PC-9 (cell line): ENCODE measurements around the gene BAHD1. TPM values are rescaled to one million over a fixed set of nuclear protein-coding genes. Genes with fewer than 3 reads are reported as not detected.

Source experiments
- BruUV-seq: library from RNA; stranded (reverse); fragments of 400-500 nt; replicated peaks from 2 replicates; lab custom pipeline; 2021; lab: Mats Ljungman, UMichigan
- CTCF ChIA-PET: fragments of 300-600 bp; sonication (Branson Sonifier 250); formaldehyde crosslinking; loops from one replicate; lab custom pipeline; 2022; ENCODE audit warnings: antibody characterized with exemption; lab: Charles Lee
- POLR2A ChIA-PET: fragments of 300-600 bp; sonication (Branson Sonifier 250); formaldehyde crosslinking; loops from one replicate; lab custom pipeline; 2022; ENCODE audit warnings: antibody characterized with exemption; ENCODE audit not compliant: unreplicated experiment; lab: Charles Lee
- DNase-seq, 2 experiments: peaks; one replicate each; pipeline versions ENCODE4 v3.0.0 to v3.0.0-alpha.2; 2015 to 2022; ENCODE audit warnings: mixed read lengths in 1 of 2
- H2AFZ ChIP-seq: fragments of 200-600 bp; sonication (generic); 2 replicates; pipeline ENCODE4 v1.8.1; 2017; ENCODE audit warnings: antibody characterized with exemption
- H3F3A ChIP-seq: fragments of 200-600 bp; sonication (generic); 2 replicates; pipeline ENCODE4 v1.8.1; 2017; ENCODE audit warnings: antibody characterized with exemption, mild to moderate bottlenecking, low read depth; ENCODE audit not compliant: insufficient read depth
- H3K27ac ChIP-seq: fragments of 200-600 bp; sonication (generic); 2 replicates; pipeline ENCODE4 v1.6.1; 2016; ENCODE audit warnings: mixed run types
- H3K27me3 ChIP-seq: fragments of 200-600 bp; sonication (generic); 2 replicates; pipeline ENCODE4 v1.6.1; 2016; ENCODE audit warnings: low read depth, mixed run types; ENCODE audit not compliant: insufficient read depth
- H3K36me3 ChIP-seq: fragments of 200-600 bp; sonication (generic); 2 replicates; pipeline ENCODE4 v1.6.1; 2016; ENCODE audit warnings: low read depth, mixed run types
- H3K4me1 ChIP-seq: fragments of 200-600 bp; sonication (generic); replicated peaks from 2 replicates; pipeline ENCODE4 v1.6.1; 2016; ENCODE audit warnings: mixed run types; ENCODE audit not compliant: insufficient read depth
- H3K4me2 ChIP-seq: fragments of 200-600 bp; sonication (generic); 2 replicates; pipeline ENCODE4 v1.6.1; 2017; ENCODE audit warnings: mixed run types
- H3K4me3 ChIP-seq: fragments of 200-600 bp; sonication (generic); 2 replicates; pipeline ENCODE4 v1.6.1; 2016; ENCODE audit warnings: mixed run types
- H3K79me2 ChIP-seq: fragments of 200-600 bp; sonication (generic); 2 replicates; pipeline ENCODE4 v1.6.1; 2017; ENCODE audit warnings: low read depth, mixed run types
- H3K9me2 ChIP-seq: fragments of 200-600 bp; sonication (generic); 2 replicates; pipeline ENCODE4 v1.8.1; 2017; ENCODE audit warnings: mild to moderate bottlenecking; ENCODE audit not compliant: insufficient read depth
- H3K9me3 ChIP-seq: fragments of 200-600 bp; sonication (generic); 2 replicates; pipeline ENCODE4 v1.8.1; 2016; ENCODE audit warnings: low read depth; ENCODE audit not compliant: insufficient read depth
- H4K20me1 ChIP-seq: fragments of 200-600 bp; sonication (generic); 2 replicates; pipeline ENCODE4 v1.8.1; 2017; ENCODE audit not compliant: insufficient read depth
- CTCF ChIP-seq: fragments of 200-600 bp; sonication (generic); conservative IDR thresholded peaks from 2 replicates; pipeline ENCODE4 v1.6.1; 2017; ENCODE audit warnings: mixed run types, antibody characterized with exemption, mild to moderate bottlenecking, moderate library complexity
- EZH2 ChIP-seq: fragments of 200-600 bp; sonication (generic); IDR thresholded peaks from 2 replicates; pipeline ENCODE4 v1.8.0; 2017; ENCODE audit warnings: antibody characterized with exemption, low read depth
- intact Hi-C: fragments of 100-400 bp; cut with micrococcal nuclease; formaldehyde crosslinking; loops from one replicate; pipeline ENCODE4 v1.10.0; 2022; ENCODE audit not compliant: unreplicated experiment
- total RNA-seq: library from RNA; stranded (reverse); gene quantifications from 2 replicates; pipeline ENCODE4 v1.2.3, GENCODE V29; 2021

Gene BAHD1
- total RNA-seq, 1 experiment from 2014 or later, result 19.1 TPM

GRCh38 chr15:40465939-40466338 is 25.2 kb downstream of the BAHD1 start:
- Histone ChIP-seq H3K4me3 (no peak overlapping the region), H3K9me2 (no peaks in the 10 kb centered on the region), H3F3A (peaks cover 18% of the 10 kb centered on the region; the same call in 1 of the 2 replicates), H3K4me1 (peaks cover 5% of the 10 kb centered on the region), H3K79me2 (no peaks in the 10 kb centered on the region), H3K4me2 (no peak overlapping the region), H3K36me3 (no peaks in the 10 kb centered on the region), H2AFZ (no peak overlapping the region), H3K27ac (no peak overlapping the region), H4K20me1 (0 out of 2 replicates have a peak, but pooled peaks cover 2% of the 10 kb centered on the region), H3K9me3 (no peaks in the 10 kb centered on the region), H3K27me3 (no peaks in the 10 kb centered on the region)
- DNase-seq, result no peak
- intact Hi-C loops, result no loop called here
- ChIA-PET CTCF (no interaction called here), POLR2A (interaction anchor here (0.6 kb wide), 3 partner anchors 14 to 690 kb away, joined by 3 to 5 read pairs (median 3); no protein-coding TSS in a partner anchor)
- BruUV-seq, result no TSS peak
- TF ChIP-seq EZH2 (no peak), CTCF (no peak)

- CTCF ChIA-PET, result no interaction called here
- Histone ChIP-seq H4K20me1 (0 out of 2 replicates have a peak, but pooled peaks cover 2% of the 10 kb centered on the region), H3K4me2 (no peak overlapping the region), H3K36me3 (no peaks in the 10 kb centered on the region), H2AFZ (no peak overlapping the region), H3K4me3 (no peak overlapping the region), H3K9me2 (no peaks in the 10 kb centered on the region), H3K79me2 (no peaks in the 10 kb centered on the region), H3K27ac (no peak overlapping the region), H3K27me3 (no peaks in the 10 kb centered on the region), H3K4me1 (peaks cover 5% of the 10 kb centered on the region), H3F3A (peaks cover 18% of the 10 kb centered on the region; the same call in 1 of the 2 replicates), H3K9me3 (no peaks in the 10 kb centered on the region)
- POLR2A ChIA-PET, result interaction anchor here (0.6 kb wide), 3 partner anchors 15 to 690 kb away, joined by 3 to 5 read pairs (median 3); no protein-coding TSS in a partner anchor
- intact Hi-C loops, result no loop called here
- TF ChIP-seq CTCF (no peak), EZH2 (no peak)
- BruUV-seq, result no TSS peak
- DNase-seq, result no peak
These were observed 25.9 kb downstream of the BAHD1 start for GRCh38 chr15:40466426-40467260.

- intact Hi-C loops, result no loop called here
- Histone ChIP-seq H3K27ac (no peak overlapping the region), H3K4me3 (no peak overlapping the region), H3K4me2 (no peak overlapping the region), H3K4me1 (peaks cover 9% of the 10 kb centered on the region), H3K9me2 (no peaks in the 10 kb centered on the region), H3K9me3 (no peaks in the 10 kb centered on the region), H3K36me3 (no peaks in the 10 kb centered on the region), H3F3A (peaks cover 21% of the 10 kb centered on the region; the same call in 1 of the 2 replicates), H3K79me2 (no peaks in the 10 kb centered on the region), H2AFZ (no peak overlapping the region), H4K20me1 (0 out of 2 replicates have a peak, but pooled peaks cover 2% of the 10 kb centered on the region), H3K27me3 (no peaks in the 10 kb centered on the region)
- CTCF ChIA-PET, result no interaction called here
- DNase-seq, result no peak
- no TSS peak for BruUV-seq
- no peak for TF ChIP-seq CTCF
- TF ChIP-seq EZH2, result no peak
- POLR2A ChIA-PET, result no interaction called here
These were observed 26.5 kb downstream of the BAHD1 start for GRCh38 chr15:40467261-40467615.
